ENCODE data around the gene SPG7. TPM values are rescaled to one million over a fixed set of nuclear protein-coding genes. Genes with fewer than 3 reads are reported as not detected.
A peak's percentile ranks its signal among the peaks of the same experiment; 100 is the strongest.
"Not testable (repeated sequence)": the region's sequence is repeated elsewhere in the genome, so short reads cannot be mapped to it uniquely, and the experiment has no call there.

Gene SPG7
- 50.1 and 53.4 TPM in 2 replicates for polyA plus RNA-seq (2011; rRNA removed)
- polyA minus RNA-seq (2011; rRNA and poly(A)+ RNA removed): 46.0 and 51.9 TPM in 2 replicates

DNA sequence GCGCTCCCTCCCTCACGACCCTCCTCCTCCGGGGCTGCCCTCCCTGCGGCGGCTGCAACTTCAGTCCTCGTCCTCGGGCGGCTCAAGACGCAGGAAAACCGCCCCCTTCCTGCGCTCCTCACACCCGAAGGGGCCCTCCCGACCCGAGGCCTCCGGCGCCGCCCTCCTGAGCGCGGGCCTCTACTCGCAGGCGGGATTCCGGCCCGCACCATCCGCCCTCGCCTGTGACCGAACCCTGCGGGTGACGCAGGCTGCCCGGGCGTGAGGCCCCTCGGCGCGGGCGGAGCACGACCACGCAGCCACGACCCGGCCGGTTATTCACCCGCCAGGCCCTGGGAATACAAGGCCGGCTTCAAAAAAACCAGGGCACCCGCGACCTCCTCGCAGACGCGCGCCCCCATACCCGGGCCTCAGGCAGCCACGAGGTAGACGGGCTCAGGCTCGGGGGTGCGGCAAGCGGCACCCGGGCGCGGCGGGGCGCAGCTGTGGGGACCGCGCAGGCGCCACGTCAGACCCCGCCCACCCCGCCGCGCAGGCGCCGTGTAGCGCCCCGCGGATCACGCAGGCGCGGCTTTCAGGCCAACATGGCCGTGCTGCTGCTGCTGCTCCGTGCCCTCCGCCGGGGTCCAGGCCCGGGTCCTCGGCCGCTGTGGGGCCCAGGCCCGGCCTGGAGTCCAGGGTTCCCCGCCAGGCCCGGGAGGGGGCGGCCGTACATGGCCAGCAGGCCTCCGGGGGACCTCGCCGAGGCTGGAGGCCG lies at the start of gene SPG7:
Gene SPG7 (plus strand): TSS at position 570 of the 757 bp plus-strand sequence. CDS start 15 bp downstream, at position 585.
- H3K27ac ChIP-seq (ENCODE audit: low read depth, low read length): peak within 1 kb of the TSS; percentile 87
- TF ChIP-seq, protein P1, sequence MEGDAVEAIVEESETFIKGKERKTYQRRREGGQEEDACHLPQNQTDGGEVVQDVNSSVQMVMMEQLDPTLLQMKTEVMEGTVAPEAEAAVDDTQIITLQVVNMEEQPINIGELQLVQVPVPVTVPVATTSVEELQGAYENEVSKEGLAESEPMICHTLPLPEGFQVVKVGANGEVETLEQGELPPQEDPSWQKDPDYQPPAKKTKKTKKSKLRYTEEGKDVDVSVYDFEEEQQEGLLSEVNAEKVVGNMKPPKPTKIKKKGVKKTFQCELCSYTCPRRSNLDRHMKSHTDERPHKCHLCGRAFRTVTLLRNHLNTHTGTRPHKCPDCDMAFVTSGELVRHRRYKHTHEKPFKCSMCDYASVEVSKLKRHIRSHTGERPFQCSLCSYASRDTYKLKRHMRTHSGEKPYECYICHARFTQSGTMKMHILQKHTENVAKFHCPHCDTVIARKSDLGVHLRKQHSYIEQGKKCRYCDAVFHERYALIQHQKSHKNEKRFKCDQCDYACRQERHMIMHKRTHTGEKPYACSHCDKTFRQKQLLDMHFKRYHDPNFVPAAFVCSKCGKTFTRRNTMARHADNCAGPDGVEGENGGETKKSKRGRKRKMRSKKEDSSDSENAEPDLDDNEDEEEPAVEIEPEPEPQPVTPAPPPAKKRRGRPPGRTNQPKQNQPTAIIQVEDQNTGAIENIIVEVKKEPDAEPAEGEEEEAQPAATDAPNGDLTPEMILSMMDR (IDR thresholded peaks at IDR 0.05; ENCODE audit: low read depth, low read length): no peak
- peak; percentile 55 for DNase-seq (ENCODE audit: low read depth, low spot score)
- ChIA-PET POLR2A (interaction anchor here (0.5 to 1.8 kb wide), 9 partner anchors 13 to 261 kb away, joined by 3 to 7 read pairs (median 3); partner anchors contain the start of gene ANKRD11), CTCF (interaction anchor here (0.8 to 3.4 kb wide), 7 partner anchors 13 to 291 kb away, joined by 3 to 18 read pairs (median 4); partner anchors contain the start of gene ZNF778)
- H3K9me3 ChIP-seq (ENCODE audit: control insufficient read depth, insufficient read depth, low read length): no peaks in the 10 kb centered on the region
- H3K27me3 ChIP-seq (ENCODE audit: control insufficient read depth, insufficient read depth, low read length): no peaks in the 10 kb centered on the region
- peak within 1 kb of the TSS; percentile 81 for H3K4me3 ChIP-seq (ENCODE audit: low read depth, low read length)

DNA sequence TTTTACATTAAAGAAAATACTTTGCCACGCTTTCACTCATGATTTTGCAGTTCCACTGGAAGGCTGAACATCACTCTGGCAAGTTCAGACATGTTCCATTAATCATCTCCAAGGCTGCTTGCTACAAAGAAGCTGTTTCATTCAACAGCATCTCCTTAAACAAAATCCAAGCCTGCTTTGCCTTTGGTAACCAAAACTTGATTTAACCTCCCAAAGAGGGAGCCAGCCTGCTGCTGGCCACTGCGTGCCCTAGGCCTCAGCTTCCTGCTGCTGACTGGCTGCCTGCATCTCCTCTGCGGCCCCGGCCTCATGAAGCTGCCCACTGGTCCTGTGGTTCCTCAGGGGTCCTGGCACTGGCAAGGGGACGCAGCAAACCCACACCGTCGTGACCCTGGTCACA lies 49.7 kb upstream of the SPG7 start:
- no peak overlapping the region for H3K4me3 ChIP-seq (ENCODE audit: low read depth, low read length)

DNA sequence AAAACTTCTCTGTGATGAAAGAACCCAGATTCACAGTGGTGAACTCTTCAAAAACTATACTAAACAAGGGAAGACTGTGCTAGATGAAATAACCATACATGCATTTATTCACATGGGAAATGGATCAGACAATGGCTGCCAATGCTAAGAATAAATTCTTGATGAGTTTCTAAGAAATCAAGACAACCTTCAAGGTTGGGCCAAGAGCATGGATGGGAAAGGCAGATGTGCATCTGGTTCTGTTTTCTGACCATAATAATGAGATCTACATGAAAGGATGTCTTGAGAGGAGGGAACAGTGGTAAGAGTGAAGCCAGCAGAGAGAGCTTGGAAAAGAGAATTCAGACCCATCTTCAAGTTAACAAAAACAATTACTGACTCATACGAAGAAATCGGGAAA lies 49.2 kb upstream of the SPG7 start:
- TF ChIP-seq, protein P1 (IDR thresholded peaks at IDR 0.05; ENCODE audit: low read depth, low read length): no peak
- Histone ChIP-seq H3K27ac (ENCODE audit: low read depth, low read length) (no peak overlapping the region), H3K9me3 (ENCODE audit: control insufficient read depth, insufficient read depth, low read length) (peaks cover 12% of the 10 kb centered on the region), H3K4me3 (ENCODE audit: low read depth, low read length) (no peak overlapping the region), H3K27me3 (ENCODE audit: control insufficient read depth, insufficient read depth, low read length) (no peaks in the 10 kb centered on the region)
- ChIA-PET CTCF (no interaction called here), POLR2A (no interaction called here)
- no peak for DNase-seq (ENCODE audit: low read depth, low spot score)

More for the DNA sequence above, 49.7 kb upstream of the SPG7 start:
- POLR2A ChIA-PET: no interaction called here
- Histone ChIP-seq H3K27ac (ENCODE audit: low read depth, low read length) (no peak overlapping the region), H3K9me3 (ENCODE audit: control insufficient read depth, insufficient read depth, low read length) (peaks cover 12% of the 10 kb centered on the region), H3K27me3 (ENCODE audit: control insufficient read depth, insufficient read depth, low read length) (no peaks in the 10 kb centered on the region)
- CTCF ChIA-PET: no interaction called here
- TF ChIP-seq, protein P1 (IDR thresholded peaks at IDR 0.05; ENCODE audit: low read depth, low read length): no peak
- no peak for DNase-seq (ENCODE audit: low read depth, low spot score)

DNA sequence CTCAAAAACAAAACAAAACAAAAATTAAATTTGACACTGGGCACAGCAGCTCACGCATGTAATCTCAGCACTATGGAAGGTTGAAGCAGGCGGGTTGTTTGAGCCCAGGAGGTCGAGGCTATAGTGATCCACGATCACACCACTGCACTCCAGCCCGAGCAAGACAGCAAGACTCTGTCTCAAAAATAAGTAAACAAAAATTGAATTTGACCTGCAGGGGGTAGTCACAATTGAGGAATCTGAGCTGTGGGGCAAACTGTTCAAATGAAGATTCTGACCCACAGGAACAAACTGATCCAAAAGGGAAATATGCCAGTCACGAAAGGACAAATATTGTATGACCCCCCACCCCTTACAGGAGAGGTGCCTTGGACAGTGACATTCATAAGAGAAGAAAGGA lies 47.6 kb upstream of the SPG7 start:
- TF ChIP-seq, protein P1 (IDR thresholded peaks at IDR 0.05; ENCODE audit: low read depth, low read length): no peak
- ChIA-PET CTCF (no interaction called here), POLR2A (no interaction called here)
- H3K27me3 ChIP-seq (ENCODE audit: control insufficient read depth, insufficient read depth, low read length): no peaks in the 10 kb centered on the region
- H3K27ac ChIP-seq (ENCODE audit: low read depth, low read length): no peak overlapping the region
- no peak for DNase-seq (ENCODE audit: low read depth, low spot score)
- peaks cover 12% of the 10 kb centered on the region for H3K9me3 ChIP-seq (ENCODE audit: control insufficient read depth, insufficient read depth, low read length)
- H3K4me3 ChIP-seq (ENCODE audit: low read depth, low read length): no peak overlapping the region

DNA sequence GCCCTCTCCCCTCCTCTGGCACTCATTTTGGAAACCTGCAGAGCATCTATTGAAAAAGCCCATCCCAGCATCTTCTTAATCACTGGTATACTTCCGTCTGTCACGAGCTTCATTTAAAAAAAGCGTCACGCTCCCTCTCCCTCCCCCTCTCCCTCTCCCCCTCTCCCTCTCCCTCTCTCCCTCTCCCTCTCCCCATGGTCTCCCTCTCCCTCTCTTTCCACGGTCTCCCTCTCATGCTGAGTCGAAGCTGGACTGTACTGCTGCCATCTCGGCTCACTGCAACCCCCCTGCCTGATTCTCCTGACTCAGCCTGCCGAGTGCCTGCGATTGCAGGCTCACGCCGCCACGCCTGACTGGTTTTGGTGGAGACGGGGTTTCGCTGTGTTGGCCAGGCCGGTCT lies 46.3 kb upstream of the SPG7 start:
- H3K9me3 ChIP-seq (ENCODE audit: control insufficient read depth, insufficient read depth, low read length); CTCF ChIA-PET; H3K4me3 ChIP-seq (ENCODE audit: low read depth, low read length); DNase-seq (ENCODE audit: low read depth, low spot score); H3K27ac ChIP-seq (ENCODE audit: low read depth, low read length); H3K27me3 ChIP-seq (ENCODE audit: control insufficient read depth, insufficient read depth, low read length): not testable (repeated sequence)
- POLR2A ChIA-PET: interaction anchor here (0.7 kb wide), 1 partner anchor 29 kb away, joined by 5 read pairs; no protein-coding TSS in a partner anchor

DNA sequence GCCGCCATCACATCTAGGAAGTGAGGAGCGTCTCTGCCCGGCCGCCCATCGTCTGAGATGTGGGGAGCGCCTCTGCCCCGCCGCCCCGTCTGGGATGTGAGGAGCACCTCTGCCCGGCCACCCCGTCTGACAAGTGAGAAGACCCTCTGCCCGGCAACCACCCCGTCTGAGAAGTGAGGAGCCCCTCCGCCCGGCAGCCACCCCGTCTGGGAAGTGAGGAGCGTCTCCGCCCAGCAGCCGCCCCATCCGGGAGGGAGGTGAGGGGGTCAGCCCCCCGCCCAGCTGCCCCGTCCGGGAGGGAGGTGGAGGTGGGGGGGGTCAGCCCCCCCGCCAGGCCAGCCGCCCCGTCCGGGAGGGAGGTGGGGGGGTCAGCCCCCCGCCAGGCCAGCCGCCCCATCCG lies 45.6 kb upstream of the SPG7 start:
- CTCF ChIA-PET; H3K27ac ChIP-seq (ENCODE audit: low read depth, low read length); H3K27me3 ChIP-seq (ENCODE audit: control insufficient read depth, insufficient read depth, low read length); DNase-seq (ENCODE audit: low read depth, low spot score); H3K4me3 ChIP-seq (ENCODE audit: low read depth, low read length); H3K9me3 ChIP-seq (ENCODE audit: control insufficient read depth, insufficient read depth, low read length); POLR2A ChIA-PET: not testable (repeated sequence)

DNA sequence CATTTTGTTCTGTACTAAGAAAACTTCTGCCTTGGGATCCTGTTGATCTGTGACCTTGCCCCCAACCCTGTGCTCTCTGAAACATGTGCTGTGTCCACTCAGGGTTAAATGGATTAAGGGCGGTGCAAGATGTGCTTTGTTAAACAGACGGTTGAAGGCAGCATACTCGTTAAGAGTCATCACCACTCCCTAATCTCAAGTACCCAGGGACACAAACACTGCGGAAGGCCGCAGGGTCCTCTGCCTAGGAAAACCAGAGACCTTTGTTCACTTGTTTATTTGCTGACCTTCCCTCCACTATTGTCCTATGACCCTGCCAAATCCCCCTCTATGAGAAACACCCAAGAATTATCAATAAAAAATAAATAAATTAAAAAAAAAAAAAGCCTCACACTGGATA lies 44.9 kb upstream of the SPG7 start:
- H3K27ac ChIP-seq (ENCODE audit: low read depth, low read length); H3K9me3 ChIP-seq (ENCODE audit: control insufficient read depth, insufficient read depth, low read length); DNase-seq (ENCODE audit: low read depth, low spot score); H3K27me3 ChIP-seq (ENCODE audit: control insufficient read depth, insufficient read depth, low read length); H3K4me3 ChIP-seq (ENCODE audit: low read depth, low read length); CTCF ChIA-PET; POLR2A ChIA-PET: not testable (repeated sequence)
